SU-DHL-6 (cell line): ENCODE data around the gene PLA2G4E.

Experiments
- CTCF ChIP-seq: fragments of 200-600 bp; sonication (generic); IDR thresholded peaks from one replicate; pipeline ENCODE4 v1.5.1; 2017; ENCODE audit warnings: antibody characterized with exemption, mild to moderate bottlenecking, low read length, moderate library complexity; ENCODE audit not compliant: insufficient read depth, poor library complexity, severe bottlenecking
- EZH2phosphoT487 ChIP-seq: fragments of 200-600 bp; sonication (generic), shearing (Covaris generic); conservative IDR thresholded peaks from 2 replicates; pipeline ENCODE4 v1.6.1; 2018; ENCODE audit warnings: mild to moderate bottlenecking, antibody characterized with exemption, low read length, moderate library complexity, mixed read lengths

- TF ChIP-seq CTCF (no peak), EZH2phosphoT487 (no peak)
These were observed 11.4 kb downstream of the PLA2G4E start for GRCh38 chr15:42009474-42009873.
